Endometrium (tissue), 2 donors: ENCODE results near the gene PLA2G4D.

ENCODE experiments used
- FAIRE-seq: peaks from 2 replicates; lab custom pipeline; 2012; peaks lifted over from hg19 to GRCh38; lab: Jason Lieb, UNC
- donor health status: control.
- donor health status: control.

The PLA2G4D gene

DNA sequence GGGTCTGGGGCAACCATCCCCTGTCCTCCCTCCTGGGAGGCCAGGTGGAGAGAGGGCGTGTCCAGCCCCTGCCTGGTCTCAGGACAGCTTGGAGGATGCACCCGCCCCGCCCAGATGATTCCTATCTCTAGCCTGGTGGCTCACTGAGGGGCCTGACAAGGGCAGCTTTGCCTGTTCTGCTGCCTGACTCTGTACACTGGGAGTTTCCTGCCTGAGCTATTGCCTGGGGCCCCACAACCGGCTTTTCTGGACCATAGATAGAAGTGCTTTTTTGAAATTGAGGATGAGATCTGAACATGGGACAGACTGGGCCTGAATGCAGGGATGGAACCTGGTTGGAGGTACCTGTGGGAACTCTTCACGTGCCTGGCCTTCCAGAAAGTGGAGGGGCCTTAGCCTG is 72.8 kb downstream of the PLA2G4D start:
- no peak for FAIRE-seq

DNA sequence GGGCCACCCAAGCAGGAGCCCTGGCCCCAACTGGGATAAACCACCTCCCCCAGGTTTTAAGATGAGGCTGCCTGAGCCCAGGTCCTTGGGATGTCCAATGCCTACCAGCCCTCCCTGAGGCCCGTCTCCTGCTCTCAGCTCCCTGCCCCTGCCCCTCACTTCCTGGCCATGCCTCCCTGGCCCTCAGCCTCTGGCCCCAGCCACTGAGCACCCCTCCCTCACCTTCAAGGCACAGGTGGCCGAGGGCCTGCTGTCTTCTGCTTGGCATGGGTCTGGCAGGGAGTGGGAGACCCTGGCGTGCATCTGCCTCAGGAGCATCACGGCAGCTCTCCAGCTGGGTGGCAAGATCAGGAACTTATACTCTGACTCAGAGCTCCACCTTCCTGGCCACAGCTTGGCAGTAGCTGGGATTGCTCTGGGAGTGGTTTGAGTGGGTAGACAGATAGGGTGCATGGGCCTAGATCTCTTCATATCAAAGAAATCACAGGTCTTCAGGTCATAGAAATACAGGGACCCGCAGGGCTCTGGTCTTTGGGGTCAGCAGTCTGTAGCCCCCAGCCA is 73.6 kb downstream of the PLA2G4D start, which contains the start of gene PLA2G4E:
TSS of gene PLA2G4E (minus strand) at position 330 of the 561 bp plus-strand sequence. CDS start at position 318, 12 bp downstream.
- FAIRE-seq = no peak

DNA sequence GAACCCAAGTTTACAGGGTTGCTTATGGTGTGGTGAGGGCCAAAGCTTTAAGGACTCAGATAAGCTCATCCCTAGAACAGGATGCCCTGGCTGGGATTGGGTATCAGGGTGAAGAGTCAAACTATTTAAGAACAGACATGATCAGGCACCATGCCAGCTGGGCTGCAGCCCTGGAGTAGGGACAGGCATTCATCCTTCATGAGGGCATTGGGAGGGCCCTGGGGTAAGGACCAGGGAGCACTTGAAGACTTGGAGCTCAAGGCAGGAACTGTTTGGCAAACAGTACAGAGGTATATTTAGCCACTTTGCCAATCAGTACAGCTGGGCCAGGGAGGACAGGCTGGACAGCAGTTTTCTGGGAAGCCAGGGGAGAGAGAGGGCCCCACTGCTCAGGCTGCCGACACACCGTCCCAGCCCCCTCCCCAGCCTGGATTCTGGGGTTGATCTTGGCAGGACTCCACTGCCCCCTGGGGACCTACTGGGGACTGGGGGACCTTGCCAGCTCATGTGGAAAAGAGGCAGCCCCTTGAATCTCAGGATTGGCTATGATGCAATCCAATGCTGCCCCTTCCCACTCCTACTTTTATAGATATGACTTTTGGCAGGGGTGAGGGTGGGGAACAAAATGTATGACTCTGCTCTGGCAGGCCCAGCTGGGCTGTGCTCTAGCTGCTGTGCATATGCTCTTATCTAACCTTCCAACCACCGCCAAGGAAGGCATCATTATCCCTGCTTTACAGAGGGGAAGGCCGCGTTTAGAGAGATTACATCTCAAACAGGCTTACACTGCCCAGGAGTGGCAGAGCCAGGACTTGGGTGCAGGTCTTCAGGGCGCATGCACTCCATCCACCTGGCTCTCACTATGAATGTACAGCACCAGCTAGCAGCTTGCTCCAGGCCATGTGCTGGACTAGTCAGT is 75.8 kb downstream of the PLA2G4D start:
- FAIRE-seq = no peak
